GM23338 (cell line): Measurements from ENCODE around the gene GRIN2A. TPM values are rescaled to one million over a fixed set of nuclear protein-coding genes. Genes with fewer than 3 reads are reported as not detected.

Experiments used
- ATAC-seq: fragments of 200-7000 bp; cut with Tn5 transposase; 3 replicates; pipeline ENCODE4 v1.9.1; 2020
- DNase-seq: peaks from one replicate; pipeline ENCODE4 v3.0.0-alpha.2; 2015; ENCODE audit warnings: low spot score
- H2AFZ ChIP-seq: fragments of 200-600 bp; sonication (generic); 2 replicates; pipeline ENCODE4 v1.8.0; 2016; ENCODE audit warnings: antibody characterized with exemption, mild to moderate bottlenecking, moderate library complexity
- H3F3A ChIP-seq: fragments of 200-600 bp; sonication (generic); replicated peaks from 2 replicates; pipeline ENCODE4 v1.8.0; 2017; ENCODE audit warnings: antibody characterized with exemption, mixed run types, low read depth
- H3K27ac ChIP-seq: fragments of 200-600 bp; sonication (generic); 2 replicates; pipeline ENCODE4 v1.6.1; 2016; ENCODE audit warnings: low read depth
- H3K27me3 ChIP-seq: fragments of 200-600 bp; sonication (generic); 2 replicates; pipeline ENCODE4 v1.8.0; 2016; ENCODE audit warnings: mild to moderate bottlenecking, mixed run types, moderate library complexity; ENCODE audit not compliant: insufficient read depth
- H3K36me3 ChIP-seq: fragments of 200-600 bp; sonication (generic); 2 replicates; pipeline ENCODE4 v1.8.0; 2016; ENCODE audit warnings: mild to moderate bottlenecking; ENCODE audit not compliant: insufficient read depth
- H3K4me1 ChIP-seq: fragments of 200-600 bp; sonication (generic); 2 replicates; pipeline ENCODE4 v1.8.0; 2016; ENCODE audit warnings: mild to moderate bottlenecking, moderate library complexity; ENCODE audit not compliant: insufficient read depth
- H3K4me2 ChIP-seq: fragments of 200-600 bp; sonication (generic); 2 replicates; pipeline ENCODE4 v1.7.1; 2017; ENCODE audit warnings: mixed run types
- H3K4me3 ChIP-seq: fragments of 200-600 bp; sonication (generic); 2 replicates; pipeline ENCODE4 v1.6.1; 2016; ENCODE audit warnings: mixed run types
- H3K79me2 ChIP-seq: fragments of 200-600 bp; sonication (generic); replicated peaks from 2 replicates; pipeline ENCODE4 v1.8.0; 2017; ENCODE audit warnings: mild to moderate bottlenecking; ENCODE audit not compliant: insufficient read depth
- H3K9me2 ChIP-seq: fragments of 200-600 bp; sonication (generic); 2 replicates; pipeline ENCODE4 v1.8.0; 2017; ENCODE audit not compliant: insufficient read depth
- H4K20me1 ChIP-seq: fragments of 200-600 bp; sonication (generic); replicated peaks from 2 replicates; pipeline ENCODE4 v1.8.0; 2017; ENCODE audit warnings: mild to moderate bottlenecking; ENCODE audit not compliant: insufficient read depth
- H3K27ac Mint-ChIP-seq: 2 replicates; pipeline ENCODE4 v1.8.0; 2020; ENCODE audit warnings: inconsistent platforms, mild to moderate bottlenecking, moderate library complexity, mixed read lengths
- H3K27me3 Mint-ChIP-seq: 3 replicates; pipeline ENCODE4 v1.8.0; 2022; ENCODE audit warnings: low read depth, mild to moderate bottlenecking, moderate library complexity, mixed read lengths, inconsistent platforms; ENCODE audit not compliant: insufficient read depth, poor library complexity
- H3K36me3 Mint-ChIP-seq: 3 replicates; pipeline ENCODE4 v1.8.0; 2021; ENCODE audit warnings: low read depth, mild to moderate bottlenecking, inconsistent platforms, moderate library complexity, mixed read lengths
- H3K4me1 Mint-ChIP-seq: 3 replicates; pipeline ENCODE4 v1.8.0; 2020; ENCODE audit warnings: mild to moderate bottlenecking, inconsistent platforms, mixed read lengths
- H3K4me3 Mint-ChIP-seq: 3 replicates; pipeline ENCODE4 v1.8.0; 2021; ENCODE audit warnings: moderate library complexity, mild to moderate bottlenecking, inconsistent platforms, mixed read lengths
- H3K9me3 Mint-ChIP-seq: 3 replicates; pipeline ENCODE4 v1.8.0; 2020; ENCODE audit warnings: moderate library complexity, mild to moderate bottlenecking, inconsistent platforms, mixed read lengths
- CREB1 ChIP-seq: fragments of 250-450 bp; sonication (Bioruptor Pico); IDR thresholded peaks from 2 replicates; pipeline ENCODE4 v1.5.0; 2020; ENCODE audit warnings: low read depth, mild to moderate bottlenecking, moderate library complexity
- ETS1 ChIP-seq: IDR thresholded peaks from 2 replicates; pipeline ENCODE4 v1.6.1; 2016; ENCODE audit warnings: antibody characterized with exemption
- NANOG ChIP-seq: IDR thresholded peaks from 2 replicates; pipeline ENCODE4 v1.6.1; 2016; ENCODE audit warnings: antibody characterized with exemption, borderline replicate concordance
- STAT1 ChIP-seq: IDR thresholded peaks from one replicate; pipeline ENCODE4 v1.6.1; 2016; ENCODE audit warnings: antibody characterized with exemption; ENCODE audit not compliant: unreplicated experiment
- ZNF331 ChIP-seq: fragments of 250-450 bp; sonication (Bioruptor Pico); IDR thresholded peaks from 2 replicates; pipeline ENCODE4 v1.5.0; 2020; ENCODE audit warnings: low read depth, mild to moderate bottlenecking, moderate library complexity
- ZNF462 ChIP-seq: fragments of 250-450 bp; sonication (Bioruptor Pico); IDR thresholded peaks from 2 replicates; pipeline ENCODE4 v1.5.0; 2020; ENCODE audit warnings: mild to moderate bottlenecking, moderate library complexity
- polyA plus RNA-seq: library from polyadenylated mRNA; unstranded; fragments of >200 nt; fragmentation: Nextera tagmentation; extraction: Ambion mirVana; gene quantifications from 2 replicates; pipeline ENCODE4 v1.2.1, GENCODE V29; 2016
- total RNA-seq: library from RNA; depleted of rRNA; stranded (reverse); fragments of >200 nt; shearing (Covaris generic); gene quantifications from 2 replicates; pipeline ENCODE4 v1.2.3, GENCODE V29; 2014

Gene GRIN2A
- total and polyA plus RNA-seq, 2 experiments from 2014 or later = 0.89 to 5.1 TPM

GRCh38 chr16:9817586-9817985 lies 364.6 kb downstream of the GRIN2A start (continued):
- TF ChIP-seq ZNF462 (CRISPR knock-in tag) (no peak), STAT1 (no peak)

- no peaks in the 10 kb centered on the region for H3K9me3 Mint-ChIP-seq
- peak overlapping the region; percentile 92 for H3K27ac Mint-ChIP-seq
- no peaks in the 10 kb centered on the region for H3F3A ChIP-seq
- H3K9me2 ChIP-seq = no peaks in the 10 kb centered on the region
- H3K4me1 ChIP-seq = peaks cover 64% of the 10 kb centered on the region
- ATAC-seq (peak; percentile 50), DNase-seq (peak; percentile 49)
- H3K27me3 Mint-ChIP-seq = peaks cover 10% of the 10 kb centered on the region
- H3K79me2 ChIP-seq = no peaks in the 10 kb centered on the region
- H2AFZ ChIP-seq = no peak overlapping the region
- H3K4me3 ChIP-seq = peak overlapping the region; percentile 13; the same call in 1 of the 2 replicates
- H3K4me3 Mint-ChIP-seq = peak overlapping the region; percentile 43; the same call in 2 of the 3 replicates
- peak overlapping the region; percentile 56 for H3K4me2 ChIP-seq
- no peaks in the 10 kb centered on the region; the same call in 2 of the 3 replicates for H3K36me3 Mint-ChIP-seq
- peaks cover 76% of the 10 kb centered on the region for H3K4me1 Mint-ChIP-seq
- peak overlapping the region; percentile 82 for H3K27ac ChIP-seq
- no peaks in the 10 kb centered on the region for H3K27me3 ChIP-seq
- H4K20me1 ChIP-seq = no peaks in the 10 kb centered on the region
- TF ChIP-seq NANOG (peak; percentile 60; the same call in 1 of the 2 replicates), CREB1 (CRISPR knock-in tag) (no peak), ETS1 (no peak), ZNF331 (CRISPR knock-in tag) (no peak), ZNF462 (CRISPR knock-in tag) (0 out of 2 replicates have a peak, but pooled peaks have one; percentile 33)
- no peaks in the 10 kb centered on the region for H3K36me3 ChIP-seq
Observed at GRCh38 chr16:9816644-9817043, 365.6 kb downstream of the GRIN2A start.
